HS-27A (cell line): ENCODE data around the gene EMP3.
"Not testable (repeated sequence)": the region's sequence is repeated elsewhere in the genome, so short reads cannot be mapped to it uniquely, and the experiment has no call there.

Experiments
- DNase-seq: peaks from one replicate; pipeline ENCODE4 v3.0.0-alpha.2; 2012; ENCODE audit warnings: low read depth, missing footprints

The EMP3 gene

DNA sequence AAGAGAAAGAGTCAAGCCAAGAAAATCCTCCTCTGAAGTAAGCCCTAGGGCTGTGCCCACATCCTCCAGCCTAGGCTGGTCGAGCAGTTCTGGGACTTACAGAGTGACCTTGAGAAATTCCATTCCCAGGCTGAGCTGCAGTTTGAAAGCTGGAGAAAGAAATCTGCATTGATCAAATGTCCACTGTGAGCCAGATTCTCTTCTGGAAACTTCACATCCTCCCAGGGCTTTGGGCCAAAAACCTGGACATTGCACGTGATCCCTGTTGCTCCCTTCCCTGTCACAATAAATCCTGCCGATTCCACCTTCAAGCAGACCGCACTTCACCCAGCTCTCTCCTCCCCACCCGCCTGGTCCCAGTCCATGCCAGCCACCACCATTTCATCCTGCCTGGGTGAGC, 22.7 kb downstream of the EMP3 start:
- DNase-seq: no peak

DNA sequence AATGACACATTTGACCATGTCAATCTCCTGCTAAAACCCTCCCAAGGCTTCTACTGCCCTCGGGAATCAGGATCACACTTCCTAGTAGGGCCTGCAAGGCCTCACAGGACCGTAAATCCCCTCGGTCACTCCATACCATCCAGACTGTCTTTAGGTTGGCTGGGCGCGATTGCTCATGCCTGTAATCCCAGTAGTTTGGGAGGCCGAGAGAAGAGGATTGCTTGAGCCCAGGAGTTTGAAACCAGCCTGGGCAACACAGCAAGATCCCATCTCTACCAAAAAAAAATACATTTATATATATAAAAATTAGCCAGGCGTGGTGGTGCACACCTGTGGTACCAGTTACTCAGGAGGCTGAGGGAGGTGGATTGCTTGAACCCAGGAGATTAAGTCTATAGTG, 23.4 kb downstream of the EMP3 start:
- DNase-seq: no peak

DNA sequence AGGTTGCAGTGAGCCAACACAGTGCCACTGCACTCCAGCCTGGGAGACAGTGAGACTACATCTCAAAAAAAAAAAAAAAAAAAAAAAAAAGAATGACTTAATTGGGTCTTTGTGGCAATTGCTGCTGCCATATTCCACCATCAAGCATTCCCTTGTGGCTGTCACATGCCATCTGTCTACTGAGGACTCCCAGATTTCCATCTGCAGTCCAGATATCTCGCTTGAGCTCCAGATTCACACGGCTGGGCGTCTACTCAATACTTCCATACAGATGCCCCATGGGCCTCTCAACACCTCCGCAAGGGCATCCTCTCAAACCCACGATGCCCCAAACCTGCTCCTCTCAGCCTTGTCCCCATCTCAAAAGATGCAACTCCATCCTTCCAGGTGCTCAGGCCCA, 25.5 kb downstream of the EMP3 start:
- no peak for DNase-seq

DNA sequence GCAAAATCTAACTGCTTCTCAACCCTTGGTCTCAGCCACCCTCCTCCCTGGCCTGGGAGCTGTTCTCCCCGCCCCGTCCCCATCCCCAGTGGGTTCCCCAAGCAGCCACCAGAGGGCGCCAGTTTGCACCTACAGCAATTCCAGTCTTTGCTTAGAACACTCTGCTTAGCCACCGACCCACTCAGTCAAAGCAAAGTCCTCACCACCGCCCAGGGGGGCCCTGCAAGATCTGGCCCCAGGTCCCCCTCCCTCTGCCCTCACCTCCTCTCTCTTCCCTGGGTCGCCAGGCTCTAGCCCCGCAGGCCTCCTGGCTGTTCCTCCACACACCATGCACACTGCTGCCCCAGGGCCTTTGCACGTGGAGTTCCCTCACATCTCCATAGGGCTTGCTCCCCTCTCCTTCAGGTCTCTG, 26.0 kb downstream of the EMP3 start:
- no peak for DNase-seq

DNA sequence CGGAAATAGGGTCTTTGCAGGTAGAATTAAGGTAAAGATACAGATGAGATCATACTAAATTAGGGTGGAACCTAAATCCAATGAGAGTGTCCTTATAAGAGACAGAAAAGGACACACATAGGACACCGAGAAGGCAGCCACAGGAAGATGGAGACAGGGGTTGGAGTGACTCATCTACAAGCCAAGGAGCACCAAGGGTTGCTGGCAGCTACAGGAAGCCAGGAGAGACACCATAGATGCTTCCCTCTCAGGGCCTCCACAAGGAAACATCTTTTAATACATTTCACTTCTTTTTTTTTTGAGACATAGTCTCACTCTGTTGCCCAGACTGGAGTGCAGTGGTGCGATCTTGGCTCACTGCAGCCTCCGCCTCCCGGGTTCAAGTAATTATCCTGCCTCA, 28.3 kb downstream of the EMP3 start:
- no peak for DNase-seq

DNA sequence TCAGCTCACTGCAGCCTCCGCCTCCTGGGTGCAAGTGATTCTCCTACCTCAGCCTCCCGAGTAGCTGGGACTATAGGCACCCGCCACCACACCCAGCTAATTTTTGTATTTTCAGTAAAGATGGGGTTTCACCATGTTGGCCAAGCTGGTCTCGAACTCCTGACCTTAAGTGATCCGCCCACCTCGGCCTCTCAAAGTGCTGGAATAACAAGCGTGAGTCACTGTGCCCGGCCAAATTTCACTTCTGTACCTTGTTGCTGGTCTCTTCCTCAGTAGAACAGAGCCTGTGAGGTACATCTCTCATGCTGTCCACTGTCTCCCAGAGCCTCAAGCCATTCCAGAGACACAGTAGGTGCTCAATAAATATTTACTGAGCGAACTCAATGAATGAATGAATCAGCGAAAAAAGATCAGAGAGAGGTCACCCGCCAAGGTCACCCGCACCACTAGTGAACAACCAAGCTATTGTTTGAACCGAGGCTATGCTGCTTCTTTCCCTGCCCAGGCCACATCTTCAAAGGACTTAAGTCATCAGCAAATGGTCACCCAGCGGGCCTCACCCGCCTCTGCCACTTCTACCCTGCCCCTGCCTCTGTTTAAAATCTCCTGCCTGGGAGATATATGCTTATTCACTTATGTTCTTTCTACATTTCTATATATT, 29.1 kb downstream of the EMP3 start:
- DNase-seq: no peak

DNA sequence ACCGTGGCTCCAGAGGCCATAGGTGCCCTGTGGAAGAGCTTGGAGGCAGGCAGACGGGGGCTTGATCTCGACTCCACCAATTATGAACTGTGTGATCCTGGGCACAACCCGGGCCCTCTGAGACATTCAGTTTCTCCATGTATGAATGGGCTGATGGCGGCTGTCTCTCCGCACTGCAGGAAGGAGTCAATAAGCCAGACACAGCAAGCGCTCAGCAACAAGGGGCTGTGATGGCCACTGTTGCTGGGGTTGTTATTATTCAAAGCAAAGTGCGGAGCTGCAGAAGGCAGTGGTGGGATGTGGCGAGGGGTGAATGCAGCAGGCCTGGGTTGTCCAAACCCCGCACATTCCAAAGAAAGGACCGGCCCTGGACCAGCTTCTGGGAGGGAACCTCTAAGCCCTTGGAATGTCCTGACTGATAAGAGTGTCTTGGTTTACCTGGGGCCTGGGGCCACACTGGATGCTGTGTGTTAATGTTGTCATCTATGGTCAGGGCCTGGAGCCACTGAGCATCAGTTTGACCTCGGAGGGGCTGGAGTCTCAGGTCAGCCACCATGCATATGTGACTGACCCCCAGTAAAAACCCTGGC, 30.1 kb downstream of the EMP3 start:
- no peak for DNase-seq

DNA sequence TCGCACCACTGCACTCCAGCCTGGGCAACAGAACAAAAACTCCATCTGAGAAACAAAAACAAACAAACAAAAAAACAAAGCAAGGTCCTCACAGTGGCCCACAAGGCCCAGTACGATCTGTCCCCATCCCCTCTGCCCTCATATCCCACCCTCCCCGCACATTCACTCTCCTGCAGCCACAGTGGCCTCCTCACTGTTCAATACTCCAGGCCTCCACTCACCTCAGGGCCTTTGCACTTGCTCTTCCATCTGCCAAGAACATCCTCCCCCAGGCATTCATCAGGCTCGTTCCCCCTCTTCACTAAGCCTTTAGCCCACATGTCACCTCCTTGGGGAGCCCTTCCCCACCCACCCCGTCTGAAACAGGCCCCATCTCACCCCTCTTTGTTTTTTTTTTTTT, 33.8 kb downstream of the EMP3 start:
- DNase-seq: no peak

DNA sequence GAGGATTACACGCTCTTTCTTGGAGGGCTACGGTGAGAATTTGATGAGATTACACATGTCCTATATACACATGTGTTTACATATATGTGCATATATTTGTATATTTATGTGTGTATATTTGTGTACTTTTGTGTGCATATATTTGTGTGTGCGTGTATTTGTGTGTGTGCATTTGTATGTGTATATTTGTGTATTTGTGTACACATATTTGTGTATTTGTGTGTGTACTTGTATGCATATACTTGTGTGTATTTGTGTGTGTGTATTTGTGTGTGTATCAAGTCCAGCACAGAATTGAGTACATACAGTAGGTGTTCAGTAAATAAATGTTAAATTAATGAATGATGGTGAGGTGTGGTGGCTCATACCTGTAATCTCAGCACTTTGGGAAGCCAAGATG, 36.6 kb downstream of the EMP3 start:
- DNase-seq: no peak

DNA sequence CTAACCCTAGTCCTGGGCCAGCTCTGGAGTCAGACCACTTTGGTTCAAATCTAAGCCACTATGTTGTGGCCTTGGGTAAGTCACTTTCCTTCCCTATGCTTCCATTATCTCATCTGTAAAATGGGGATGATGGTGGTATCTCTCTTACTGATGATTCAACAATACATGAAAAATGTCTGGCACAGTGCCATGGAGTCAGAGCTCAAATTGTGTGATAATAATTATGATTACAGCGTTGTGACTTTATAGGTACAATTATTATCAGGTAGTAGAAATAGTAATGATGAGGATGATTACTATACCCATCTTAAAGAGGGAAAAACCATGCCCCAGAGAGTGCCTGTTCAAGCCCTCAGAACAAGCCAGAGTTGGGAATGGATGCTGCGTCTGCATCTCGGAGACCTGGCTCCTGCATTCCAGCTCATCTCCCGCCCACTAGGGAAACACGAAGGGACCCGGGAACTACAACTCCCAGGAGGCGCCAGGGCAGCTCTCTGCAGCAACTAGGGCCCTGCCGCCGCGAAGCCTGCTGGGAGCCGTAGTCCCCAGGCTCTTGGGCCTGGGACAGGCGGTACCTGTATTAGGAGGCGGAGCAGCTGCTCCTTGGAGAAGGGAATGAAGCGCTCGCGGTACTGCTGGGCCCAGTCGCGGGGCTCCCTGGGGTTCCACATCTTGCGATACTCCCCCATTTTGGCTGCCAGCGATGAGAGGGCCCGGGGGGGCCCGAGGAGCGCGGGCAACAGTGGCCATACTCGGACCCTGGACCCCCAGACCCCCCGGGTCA, 37.6 kb downstream of the EMP3 start:
- DNase-seq: peak; percentile 93

DNA sequence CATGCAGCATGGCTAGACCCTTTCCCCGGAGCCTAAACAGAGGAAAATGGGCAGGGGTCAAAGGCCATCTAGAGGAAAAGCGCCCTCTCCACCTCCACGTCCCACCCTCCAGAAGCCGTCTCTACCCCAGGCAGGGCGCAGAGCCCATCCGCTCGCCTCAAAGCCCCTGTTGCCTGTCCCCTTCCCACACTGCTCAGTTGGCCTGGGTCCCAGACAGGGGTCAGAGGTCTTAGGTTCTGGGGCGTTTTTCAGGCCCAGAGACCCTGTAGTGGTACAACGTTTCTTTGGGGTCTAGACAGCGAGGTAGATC, 38.1 kb downstream of the EMP3 start:
- no peak for DNase-seq

DNA sequence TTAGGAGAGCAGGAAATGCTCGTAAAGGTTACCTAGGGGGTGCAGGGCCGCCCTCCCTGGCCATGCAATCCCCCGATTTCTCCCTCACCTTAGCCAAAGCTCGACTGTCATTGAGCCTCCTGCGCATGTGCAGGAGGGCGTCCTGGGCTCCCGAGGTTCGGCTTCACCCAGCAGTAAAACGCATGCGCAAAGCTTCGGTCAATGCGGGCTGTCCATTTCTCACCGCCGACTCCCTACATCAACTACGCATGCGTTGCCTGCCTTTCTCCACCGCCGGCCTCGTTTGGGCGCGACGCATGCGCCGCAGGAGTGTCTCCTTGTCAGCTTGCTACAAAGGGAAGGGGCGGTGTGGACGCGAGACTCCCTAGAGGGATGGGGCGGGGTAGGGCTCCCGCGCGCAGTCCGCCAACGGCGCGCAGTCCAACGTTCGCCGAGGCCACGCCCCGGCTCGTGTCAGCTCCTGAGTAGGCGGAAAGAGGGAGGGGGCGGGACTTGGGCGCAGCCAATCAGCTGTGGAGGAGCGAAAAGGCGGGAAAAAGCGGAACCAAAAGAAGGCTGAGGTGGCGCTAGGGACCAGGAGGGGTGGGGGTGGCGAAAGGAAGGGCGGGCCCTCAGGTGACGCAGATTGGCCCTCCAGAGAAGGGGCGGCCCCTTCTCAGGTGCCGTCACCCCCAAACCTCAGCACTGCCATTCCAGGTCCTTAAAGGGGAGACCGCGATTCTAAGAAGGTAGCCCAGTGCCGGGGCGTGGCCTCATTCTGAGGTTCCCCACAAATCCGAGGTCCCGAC, 38.7 kb downstream of the EMP3 start, which contains the start of the genes SYNGR4 and TMEM143:
SYNGR4 (plus strand) TSS at position 558 of the 788 bp plus-strand sequence. CDS start 1,476 bp downstream, outside the sequence.
TMEM143 (minus strand) TSS at position 131 of the 788 bp plus-strand sequence; CDS start at position 111, 20 bp downstream.
- DNase-seq: peak; percentile 100

DNA sequence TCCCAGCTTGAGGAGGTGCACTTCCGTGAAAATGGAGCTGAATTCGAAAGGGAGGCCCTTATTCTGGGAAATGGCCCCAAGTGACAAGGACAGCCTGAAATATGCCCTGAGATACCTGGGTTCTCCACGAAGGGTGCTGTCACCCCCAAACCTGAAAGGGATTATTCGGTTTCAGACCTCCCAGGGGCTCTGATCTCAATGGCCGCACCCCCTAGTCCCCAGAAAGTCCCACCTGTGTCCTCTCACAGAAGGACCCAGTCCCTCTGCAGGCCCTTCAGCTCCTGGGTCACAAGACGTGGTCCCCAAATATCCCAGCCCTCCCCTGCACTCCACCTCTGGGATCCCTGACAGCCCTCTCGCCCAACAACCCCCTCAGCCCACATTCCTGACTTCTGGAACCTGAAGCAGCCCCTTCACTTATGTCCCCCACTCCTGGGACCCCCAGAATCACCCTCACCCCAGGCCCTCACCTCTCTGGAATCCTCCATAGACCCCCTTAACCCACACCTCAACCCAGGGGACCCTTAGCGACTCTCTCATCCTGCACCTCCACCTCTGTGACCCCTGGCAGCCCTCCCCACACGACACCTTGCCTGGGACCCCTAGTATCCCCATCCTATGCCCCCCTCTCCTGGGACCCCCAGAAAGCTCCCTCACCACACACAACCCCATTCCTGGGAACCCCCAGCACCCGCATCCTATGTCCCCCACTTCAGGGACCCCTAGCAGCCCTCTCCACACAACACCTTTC, 39.4 kb downstream of the EMP3 start:
- DNase-seq: no peak

DNA sequence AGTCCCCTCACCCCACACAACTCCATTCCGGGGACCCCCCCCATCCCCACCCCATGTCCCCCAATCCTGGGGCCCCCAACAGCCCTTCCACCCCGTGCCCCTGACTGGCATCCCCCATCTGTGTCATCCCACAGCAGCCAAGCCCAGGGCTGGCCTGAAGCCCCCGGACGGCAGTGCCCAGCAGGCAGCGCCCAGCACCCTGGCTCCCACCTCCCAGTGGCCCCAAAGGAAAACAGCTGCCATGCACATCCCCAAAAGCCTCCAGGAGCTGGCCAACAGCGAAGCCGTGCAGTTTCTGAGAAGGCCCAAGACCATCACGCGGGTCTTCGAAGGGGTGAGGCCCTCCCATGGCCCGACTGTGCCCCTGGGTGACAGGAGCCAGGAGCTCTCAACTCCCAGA, 40.2 kb downstream of the EMP3 start:
- no peak for DNase-seq

DNA sequence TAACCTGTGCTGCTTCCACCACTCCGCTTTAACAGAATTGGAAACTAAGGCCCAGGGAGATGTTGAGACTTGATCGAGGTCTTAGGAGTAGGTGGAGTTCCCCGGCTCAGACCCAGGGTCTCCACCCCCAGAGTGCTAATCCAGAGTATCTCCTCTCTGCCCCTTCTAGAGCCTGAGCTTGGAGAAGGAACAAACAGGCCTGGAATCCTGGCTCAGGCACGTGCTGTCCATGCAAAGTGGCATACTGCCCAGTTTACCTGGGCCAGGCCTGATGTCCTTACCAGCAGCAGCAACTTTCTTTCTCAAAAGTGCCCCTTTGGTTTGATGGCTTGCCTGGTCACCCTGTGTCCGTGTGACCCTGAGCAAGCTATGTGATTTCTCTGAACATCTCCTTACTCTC, 42.5 kb downstream of the EMP3 start:
- DNase-seq: no peak

DNA sequence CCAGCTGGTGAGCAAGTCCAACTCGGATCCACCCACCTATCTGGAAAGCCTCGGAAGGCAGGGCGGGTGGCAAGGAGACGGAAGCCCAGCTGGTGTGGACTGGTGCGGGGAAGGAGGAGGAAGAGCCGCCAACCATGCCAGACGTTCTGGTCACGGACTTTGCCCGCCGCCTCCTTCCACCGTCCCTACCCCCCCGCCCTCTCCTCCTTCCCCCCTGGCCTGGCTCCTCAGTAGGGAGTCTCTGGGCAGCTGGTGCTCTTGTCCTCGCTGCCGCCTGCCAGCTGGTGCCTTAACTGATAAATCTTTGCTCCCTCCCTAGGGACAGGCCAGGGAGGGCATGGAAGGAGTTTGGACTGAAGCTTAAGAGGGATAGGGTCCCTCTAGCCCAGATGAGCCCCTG, 43.6 kb downstream of the EMP3 start:
- no peak for DNase-seq

DNA sequence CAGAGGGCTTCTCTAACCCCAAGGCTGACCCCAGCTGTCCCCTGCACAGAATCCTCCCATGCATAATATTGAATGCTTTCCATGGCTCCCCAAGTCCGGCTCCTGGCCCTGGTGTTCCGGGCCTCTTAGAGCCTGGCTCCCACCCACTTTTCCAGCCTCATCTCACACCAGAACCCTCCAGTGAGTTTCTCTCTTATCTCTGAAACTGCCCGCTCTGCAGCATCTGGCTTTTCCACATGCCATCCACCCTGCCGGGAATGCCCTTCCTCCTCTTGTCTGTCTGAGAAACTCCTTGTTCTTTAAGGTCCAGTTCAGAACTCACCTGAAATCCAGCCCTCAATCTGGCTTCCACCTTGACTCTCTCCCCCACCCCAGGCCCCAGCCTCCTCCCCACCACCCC, 45.6 kb downstream of the EMP3 start:
- no peak for DNase-seq

DNA sequence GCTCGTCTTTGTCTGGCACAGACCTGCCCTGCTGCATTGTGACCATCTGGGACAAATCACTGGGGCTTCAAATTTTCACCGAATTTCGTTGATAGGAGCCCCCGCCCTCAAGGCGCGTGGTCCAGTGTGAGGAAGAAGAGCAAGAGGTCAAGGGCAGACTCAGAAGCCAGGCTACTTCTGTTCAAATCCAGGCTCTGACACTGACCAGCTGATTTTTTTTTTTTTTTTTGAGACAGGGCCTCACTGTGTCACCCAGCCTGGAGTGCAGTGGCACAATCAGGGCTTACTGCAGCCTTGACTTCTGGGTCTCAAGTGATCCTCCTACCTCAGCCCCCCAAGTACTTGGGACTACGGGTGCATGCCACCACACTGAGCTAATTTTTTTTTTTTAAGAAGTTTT, 46.0 kb downstream of the EMP3 start:
- DNase-seq: no peak

DNA sequence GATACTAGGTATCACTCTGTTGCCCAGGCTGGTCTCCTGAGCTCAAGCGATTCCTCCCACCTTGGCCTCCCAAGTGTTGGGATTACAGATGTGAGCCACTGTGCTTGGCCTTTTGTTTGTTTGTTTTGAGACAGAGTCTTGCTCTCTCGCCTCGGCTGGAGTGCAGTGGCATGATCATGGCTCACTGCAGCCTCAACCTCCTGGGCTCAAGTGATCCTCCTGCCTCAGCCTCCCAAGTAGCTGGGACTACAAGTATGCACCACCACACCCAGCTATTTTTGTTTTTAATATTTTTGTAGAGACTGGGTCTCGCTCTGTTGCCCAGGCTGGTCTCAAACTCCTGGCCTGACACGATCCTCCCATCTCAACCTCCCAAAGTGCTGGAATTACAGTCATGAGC, 46.4 kb downstream of the EMP3 start:
- not testable (repeated sequence) for DNase-seq

DNA sequence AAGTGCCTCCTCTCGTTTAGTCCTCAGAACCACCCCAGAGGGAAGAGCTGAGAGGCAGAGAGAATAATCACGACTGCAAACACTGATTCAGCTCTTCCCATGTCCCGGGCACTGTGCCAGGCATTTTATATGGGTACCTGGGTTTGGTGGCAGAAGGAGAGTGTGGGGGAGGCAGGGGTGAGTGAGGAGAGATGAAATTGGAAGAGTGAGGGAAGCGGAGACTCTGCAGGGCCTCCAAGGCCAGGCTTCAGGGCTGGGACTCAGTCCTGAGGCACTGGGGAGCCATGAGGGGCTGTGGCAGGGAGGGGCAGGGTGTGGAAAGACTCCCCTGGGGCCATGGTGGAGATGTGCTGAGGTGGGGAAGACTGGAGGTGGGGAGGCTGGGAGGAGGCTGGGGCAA, 47.6 kb downstream of the EMP3 start:
- DNase-seq: no peak

DNA sequence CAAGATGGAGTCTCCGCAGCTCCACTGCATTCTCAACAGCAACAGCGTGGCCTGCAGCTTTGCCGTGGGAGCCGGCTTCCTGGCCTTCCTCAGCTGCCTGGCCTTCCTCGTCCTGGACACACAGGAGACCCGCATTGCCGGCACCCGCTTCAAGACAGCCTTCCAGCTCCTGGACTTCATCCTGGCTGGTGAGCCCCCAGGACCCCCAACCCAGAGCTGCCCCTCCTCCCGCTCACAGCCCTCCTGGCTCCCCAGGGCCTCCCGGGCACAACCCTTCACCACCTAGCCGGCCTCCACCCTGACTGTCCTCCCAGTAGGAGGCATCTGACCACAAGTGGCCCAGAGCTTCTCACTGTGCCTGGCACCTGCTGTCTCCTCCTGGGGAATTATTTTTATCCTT, 48.2 kb downstream of the EMP3 start:
- DNase-seq: no peak

DNA sequence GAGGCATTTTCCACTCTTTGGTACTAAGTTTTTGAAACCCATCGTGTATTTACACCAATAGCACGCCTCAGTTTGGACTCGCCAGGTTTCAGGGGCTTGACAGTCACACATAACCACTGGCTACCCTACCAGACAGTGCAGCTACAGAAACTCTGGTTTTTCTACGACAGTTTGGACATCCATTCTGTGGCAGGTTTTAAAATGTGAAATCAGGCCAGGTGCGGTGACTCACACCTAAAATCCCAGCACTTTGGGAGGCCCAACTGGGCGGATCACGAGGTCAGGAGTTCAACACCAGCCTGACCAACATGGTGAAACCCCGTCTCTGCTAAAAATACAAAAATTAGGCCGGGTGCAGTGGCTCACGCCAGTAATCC, 52.8 kb downstream of the EMP3 start:
- DNase-seq: no peak
